ENCODE data around the gene STAT3.

STAT3 gene

GRCh38 chr17:42388381-42389134 lies at the start of gene STAT3:
STAT3 (minus strand) TSS chr17:42388442; CDS start chr17:42348516, 39,926 bp downstream.
- Histone ChIP-seq H3K27ac (0 out of 2 replicates have a peak within 1 kb of the TSS, but pooled peaks have one; percentile 25), H3K4me3 (IDR thresholded peaks at IDR 0.05; ENCODE audit: insufficient read depth, low read depth, low read length) (peak within 1 kb of the TSS; percentile 27), H2AFZ (ENCODE audit: low read depth) (peak within 1 kb of the TSS; percentile 83), H3K36me3 (ENCODE audit: insufficient read depth) (no peaks in the 10 kb centered on the region), H4K20me1 (ENCODE audit: insufficient read depth) (no peaks in the 10 kb centered on the region), H3K79me2 (ENCODE audit: insufficient read depth, low read depth) (peaks cover 21% of the 10 kb centered on the region; the same call in 1 of the 2 replicates), H3K4me2 (peak within 1 kb of the TSS; percentile 96), H3K4me1 (ENCODE audit: low read depth, poor library complexity, severe bottlenecking) (peaks cover 23% of the 10 kb centered on the region), H3K9ac (peak within 1 kb of the TSS; percentile 66), H3K27me3 (ENCODE audit: insufficient read depth, low read depth) (no peaks in the 10 kb centered on the region)
- no peak for TF ChIP-seq CTCF (conservative IDR thresholded peaks at IDR 0.05; ENCODE audit: low read depth, low read length)

- H2AFZ ChIP-seq (ENCODE audit: low read depth), result no peak overlapping the region
- peaks cover 11% of the 10 kb centered on the region for H3K4me1 ChIP-seq (ENCODE audit: low read depth, poor library complexity, severe bottlenecking)
- no peak overlapping the region for H3K4me3 ChIP-seq (IDR thresholded peaks at IDR 0.05; ENCODE audit: insufficient read depth, low read depth, low read length)
- H3K9ac ChIP-seq, result no peak overlapping the region
- no peak overlapping the region for H3K4me2 ChIP-seq
- TF ChIP-seq CTCF (conservative IDR thresholded peaks at IDR 0.05; ENCODE audit: low read depth, low read length), result no peak
- no peaks in the 10 kb centered on the region for H3K79me2 ChIP-seq (ENCODE audit: insufficient read depth, low read depth)
- no peaks in the 10 kb centered on the region for H4K20me1 ChIP-seq (ENCODE audit: insufficient read depth)
- no peaks in the 10 kb centered on the region for H3K36me3 ChIP-seq (ENCODE audit: insufficient read depth)
- H3K27ac ChIP-seq, result no peak overlapping the region
- no peaks in the 10 kb centered on the region for H3K27me3 ChIP-seq (ENCODE audit: insufficient read depth, low read depth)
Observed at GRCh38 chr17:42436391-42436790, 48.1 kb upstream of the STAT3 start.

GRCh38 chr17:42431758-42432161 lies 43.5 kb upstream of the STAT3 start:
- no peak overlapping the region for H3K27ac ChIP-seq
- no peak overlapping the region for H3K4me3 ChIP-seq (IDR thresholded peaks at IDR 0.05; ENCODE audit: insufficient read depth, low read depth, low read length)
- H3K4me1 ChIP-seq (ENCODE audit: low read depth, poor library complexity, severe bottlenecking), result peaks cover 10% of the 10 kb centered on the region
- no peak overlapping the region for H3K9ac ChIP-seq
- no peak overlapping the region for H3K4me2 ChIP-seq
- H2AFZ ChIP-seq (ENCODE audit: low read depth), result no peak overlapping the region
- H3K36me3 ChIP-seq (ENCODE audit: insufficient read depth), result no peaks in the 10 kb centered on the region
- no peaks in the 10 kb centered on the region for H4K20me1 ChIP-seq (ENCODE audit: insufficient read depth)
- H3K27me3 ChIP-seq (ENCODE audit: insufficient read depth, low read depth), result no peaks in the 10 kb centered on the region
- no peaks in the 10 kb centered on the region for H3K79me2 ChIP-seq (ENCODE audit: insufficient read depth, low read depth)
- TF ChIP-seq CTCF (conservative IDR thresholded peaks at IDR 0.05; ENCODE audit: low read depth, low read length), result no peak

DNA sequence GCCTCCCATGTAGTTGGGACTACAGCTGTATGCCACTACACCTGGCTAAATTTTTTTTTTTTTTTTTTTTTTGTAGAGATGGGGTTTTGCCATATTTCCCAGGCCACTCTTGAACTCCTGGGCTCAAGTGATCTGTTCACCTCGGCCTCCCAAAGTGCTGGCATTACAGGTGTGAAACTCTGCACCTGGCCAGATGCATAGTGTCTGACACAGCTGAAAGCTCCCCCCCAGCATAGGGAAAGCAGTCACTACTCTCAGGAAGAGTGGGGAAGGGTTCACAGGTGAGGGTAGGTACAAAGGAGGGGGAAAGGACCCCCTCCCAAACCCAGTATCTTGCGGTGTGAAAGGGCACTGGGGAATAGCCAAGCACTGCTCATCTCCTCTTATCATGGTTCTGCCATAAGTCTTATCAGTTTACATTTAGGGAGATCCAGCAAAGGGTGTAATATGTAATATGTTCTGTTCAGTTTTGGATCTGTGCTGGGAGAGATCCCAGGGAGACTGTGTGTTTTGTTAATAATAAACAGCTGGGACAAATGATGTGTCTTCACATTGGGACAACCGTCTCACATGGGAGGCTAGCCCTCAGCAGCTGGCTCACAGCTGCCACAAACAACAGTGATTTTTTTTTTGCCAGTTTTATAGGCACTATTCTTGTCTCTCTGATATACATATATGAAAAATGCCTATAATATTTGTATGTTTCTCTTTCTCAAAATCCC lies 41.6 kb upstream of the STAT3 start:
- no peaks in the 10 kb centered on the region for H3K27me3 ChIP-seq (ENCODE audit: insufficient read depth, low read depth)
- no peak overlapping the region for H2AFZ ChIP-seq (ENCODE audit: low read depth)
- H3K4me2 ChIP-seq, result no peak overlapping the region
- peaks cover 10% of the 10 kb centered on the region for H3K4me1 ChIP-seq (ENCODE audit: low read depth, poor library complexity, severe bottlenecking)
- H3K9ac ChIP-seq, result no peak overlapping the region
- TF ChIP-seq CTCF (conservative IDR thresholded peaks at IDR 0.05; ENCODE audit: low read depth, low read length), result no peak
- no peak overlapping the region for H3K27ac ChIP-seq
- no peaks in the 10 kb centered on the region for H3K36me3 ChIP-seq (ENCODE audit: insufficient read depth)
- no peak overlapping the region for H3K4me3 ChIP-seq (IDR thresholded peaks at IDR 0.05; ENCODE audit: insufficient read depth, low read depth, low read length)
- H3K79me2 ChIP-seq (ENCODE audit: insufficient read depth, low read depth), result no peaks in the 10 kb centered on the region
- H4K20me1 ChIP-seq (ENCODE audit: insufficient read depth), result no peaks in the 10 kb centered on the region
